Naive B cell (primary cell): ENCODE measurements around the gene TCTA. TPM values are rescaled to one million over a fixed set of nuclear protein-coding genes. Genes with fewer than 3 reads are reported as not detected.

Experiments
- ATAC-seq, 2 donors: fragments of 150-1000 bp; cut with Tn5 transposase; 2 replicates each; pipeline ENCODE4 v1.10.0; 2021; ENCODE audit warnings: low read depth in 2 of 2, mild to moderate bottlenecking in 2 of 2, moderate library complexity in 2 of 2
- DNase-seq: peaks from one replicate; pipeline ENCODE4 v3.0.0; 2022
- H3K27ac Mint-ChIP-seq, 6 donors: one replicate each; pipeline ENCODE4 v1.8.0; 2020 to 2022; ENCODE audit warnings: mild to moderate bottlenecking in 6 of 6, mixed read lengths in 6 of 6, moderate library complexity in 5 of 6, inconsistent platforms in 2 of 6
- H3K27me3 Mint-ChIP-seq, 3 donors: one replicate each; pipeline ENCODE4 v1.8.0; 2021 to 2022; ENCODE audit warnings: mixed read lengths in 3 of 3, mild to moderate bottlenecking in 1 of 3
- H3K36me3 Mint-ChIP-seq, 2 donors: one replicate each; pipeline ENCODE4 v1.8.0; 2020 to 2022; ENCODE audit warnings: mixed read lengths in 2 of 2, inconsistent platforms in 1 of 2, mild to moderate bottlenecking in 1 of 2
- H3K4me1 Mint-ChIP-seq, 3 donors: one replicate each; pipeline ENCODE4 v1.8.0; 2020 to 2022; ENCODE audit warnings: mixed read lengths in 3 of 3, inconsistent platforms in 1 of 3, mild to moderate bottlenecking in 1 of 3, moderate library complexity in 1 of 3
- H3K4me3 Mint-ChIP-seq, 8 donors: one replicate each; pipeline ENCODE4 v1.8.0; 2020 to 2022; ENCODE audit warnings: mild to moderate bottlenecking in 8 of 8, mixed read lengths in 8 of 8, moderate library complexity in 8 of 8, inconsistent platforms in 2 of 8
- H3K9me3 Mint-ChIP-seq, 7 donors: one replicate each; pipeline ENCODE4 v1.8.0; 2020 to 2022; ENCODE audit warnings: mixed read lengths in 7 of 7, mild to moderate bottlenecking in 5 of 7, inconsistent platforms in 2 of 7, moderate library complexity in 1 of 7
- polyA plus RNA-seq, 6 donors: library from polyadenylated mRNA; unstranded; fragments of 300-500 nt; fragmentation: Illumina TruSeq; gene quantifications; one replicate each; pipeline ENCODE4 v1.2.3, GENCODE V29; 2021; ENCODE audit warnings: low read depth in 6 of 6

Gene TCTA, protein sequence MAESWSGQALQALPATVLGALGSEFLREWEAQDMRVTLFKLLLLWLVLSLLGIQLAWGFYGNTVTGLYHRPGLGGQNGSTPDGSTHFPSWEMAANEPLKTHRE
- 10 to 100 TPM; 45.9 to 99.9 (median 58.6) TPM for polyA plus RNA-seq

GRCh38 chr3:49411968-49412631 lies at the start of gene TCTA, which contains the start of gene RHOA:
TSS of gene TCTA (plus strand) at chr3:49412423. CDS start at chr3:49412427, 4 bp downstream.
TSS of gene RHOA (minus strand) at chr3:49411976. CDS start at chr3:49375589, 36,387 bp downstream.
- Mint-ChIP-seq H3K4me1 (peaks cover 52 to 75% (median 62%) of the 10 kb centered on the region in 3 donors), H3K27me3 (no peaks in the 10 kb centered on the region), H3K9me3 (no peaks in the 10 kb centered on the region), H3K27ac (peak within 1 kb of the TSS; percentile 92 to 99 (median 96)), H3K36me3 (peaks cover 0 to 5% of the 10 kb centered on the region in 2 donors), H3K4me3 (peak within 1 kb of the TSS; percentile 78 to 95 (median 94))
- ATAC-seq (peak; percentile 73 to 75), DNase-seq (peak; percentile 100)

GRCh38 chr3:49362561-49362960 lies 49.7 kb upstream of the TCTA start:
- Mint-ChIP-seq H3K4me3 (peak overlapping the region in 1 of 8 donors; percentile 51), H3K9me3 (no peaks in the 10 kb centered on the region), H3K27me3 (no peaks in the 10 kb centered on the region), H3K36me3 (peaks cover 10 to 15% of the 10 kb centered on the region in 2 donors), H3K4me1 (peaks cover 3 to 20% (median 8%) of the 10 kb centered on the region in 3 donors), H3K27ac (peak overlapping the region in 2 of 6 donors; percentile 37 to 81)
- ATAC-seq (no peak), DNase-seq (no peak)

DNA sequence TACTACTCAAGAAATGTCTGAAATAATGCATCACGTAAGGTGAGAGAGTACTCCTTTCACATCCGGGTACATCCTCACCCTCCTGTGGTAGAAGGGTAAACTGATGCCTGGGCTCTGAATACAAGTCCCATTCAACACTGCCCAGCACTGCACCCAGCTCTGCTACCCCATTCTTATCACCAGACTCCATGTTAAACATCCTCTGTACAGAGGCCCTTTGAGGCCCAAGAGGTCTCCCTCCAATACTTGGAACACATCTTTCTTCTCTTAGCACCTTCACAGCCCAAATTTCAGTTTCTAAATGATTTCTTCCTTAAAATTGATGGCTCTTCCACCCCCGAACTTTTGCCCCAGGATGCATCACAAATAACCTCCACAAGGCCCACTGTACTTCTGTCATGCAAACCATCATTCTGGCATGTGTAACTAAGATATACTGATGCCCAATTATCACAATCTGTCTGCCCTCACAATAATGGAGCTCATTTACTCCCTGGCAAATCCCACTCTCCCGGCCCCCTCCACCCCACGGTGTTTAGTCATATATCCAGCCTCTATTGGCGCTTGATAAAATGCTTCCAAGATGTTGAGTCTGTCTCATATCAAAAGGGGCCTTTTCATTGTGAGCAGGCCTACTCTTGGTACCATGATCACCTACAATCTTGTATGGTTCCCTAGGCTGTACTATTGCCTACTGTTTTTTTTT lies 41.5 kb upstream of the TCTA start:
- Mint-ChIP-seq H3K36me3 (peaks cover 5 to 14% of the 10 kb centered on the region in 2 donors), H3K27me3 (no peaks in the 10 kb centered on the region)

DNA sequence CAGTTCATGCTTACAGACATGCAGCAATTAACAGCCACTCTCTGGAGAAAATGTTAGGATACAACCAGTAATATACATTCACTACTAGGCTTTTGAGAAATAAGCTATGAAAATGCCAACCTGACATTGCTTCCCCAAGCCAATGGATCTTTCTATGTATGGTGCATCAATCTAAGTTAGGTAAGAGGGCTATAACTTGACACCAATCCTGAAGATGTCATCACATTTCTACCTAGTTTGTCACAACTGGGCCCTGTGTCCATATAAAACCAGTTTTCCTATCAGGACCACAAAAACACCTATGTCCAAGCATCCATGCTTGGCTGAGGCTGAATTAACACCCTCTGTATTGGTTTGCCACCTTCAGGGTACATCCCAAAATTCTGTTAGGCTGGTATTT lies 40.3 kb upstream of the TCTA start:
- ATAC-seq: no peak
- DNase-seq: no peak
- no peaks in the 10 kb centered on the region for H3K27me3 Mint-ChIP-seq
- H3K9me3 Mint-ChIP-seq: no peaks in the 10 kb centered on the region
- no peak overlapping the region for H3K4me3 Mint-ChIP-seq
- H3K4me1 Mint-ChIP-seq: peaks cover 20 to 57% (median 28%) of the 10 kb centered on the region in 3 donors
- peak overlapping the region in 2 of 6 donors; percentile 37 to 68 for H3K27ac Mint-ChIP-seq
- H3K36me3 Mint-ChIP-seq: peaks cover 5 to 8% of the 10 kb centered on the region in 2 donors

More for the DNA sequence above, 41.5 kb upstream of the TCTA start:
- Mint-ChIP-seq H3K4me1 (peaks cover 20 to 47% (median 23%) of the 10 kb centered on the region in 3 donors), H3K9me3 (no peaks in the 10 kb centered on the region), H3K4me3 (no peak overlapping the region), H3K27ac (peak overlapping the region in 5 of 6 donors; percentile 3 to 76 (median 68))
- ATAC-seq (no peak), DNase-seq (no peak)

DNA sequence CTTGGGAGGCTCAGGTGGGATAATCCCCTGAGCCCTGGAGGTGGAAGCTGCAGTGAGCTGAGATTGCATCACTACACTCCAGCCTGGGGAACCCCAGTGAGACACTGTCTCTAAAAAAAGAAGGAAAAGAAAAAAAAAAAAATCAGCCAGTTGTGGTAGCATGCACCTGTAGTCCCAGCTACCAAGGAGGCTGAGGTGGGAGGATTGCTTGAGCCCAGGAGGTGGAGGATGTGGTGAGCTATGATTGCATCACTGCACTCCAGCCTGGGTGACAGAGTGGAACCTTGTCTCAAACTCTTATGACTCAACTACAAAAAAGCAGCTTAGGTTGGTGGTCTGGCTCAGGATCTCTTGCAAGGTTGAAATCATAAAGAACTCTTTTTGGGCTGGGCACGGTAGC lies 34.7 kb upstream of the TCTA start:
- Mint-ChIP-seq H3K4me3 (peak overlapping the region in 1 of 8 donors; percentile 39), H3K36me3 (peaks cover 10 to 14% of the 10 kb centered on the region in 2 donors), H3K4me1 (peaks cover 35 to 82% (median 50%) of the 10 kb centered on the region in 3 donors), H3K9me3 (peaks cover 0 to 5% (median 2%) of the 10 kb centered on the region in 7 donors), H3K27me3 (no peaks in the 10 kb centered on the region), H3K27ac (peak overlapping the region in 2 of 6 donors; percentile 60 to 65)
- peak; percentile 32 to 42 for ATAC-seq
- DNase-seq: no peak

- ATAC-seq (no peak), DNase-seq (no peak)
- Mint-ChIP-seq H3K36me3 (peaks cover 10 to 13% of the 10 kb centered on the region in 2 donors), H3K9me3 (peaks cover 0 to 5% (median 2%) of the 10 kb centered on the region in 7 donors), H3K27ac (peak overlapping the region in 3 of 6 donors; percentile 60 to 86 (median 84)), H3K4me1 (peaks cover 29 to 82% (median 53%) of the 10 kb centered on the region in 3 donors), H3K4me3 (peak overlapping the region in 4 of 8 donors; percentile 9 to 47 (median 32)), H3K27me3 (no peaks in the 10 kb centered on the region)
These were observed 33.9 kb upstream of the TCTA start for GRCh38 chr3:49378249-49378895.

DNA sequence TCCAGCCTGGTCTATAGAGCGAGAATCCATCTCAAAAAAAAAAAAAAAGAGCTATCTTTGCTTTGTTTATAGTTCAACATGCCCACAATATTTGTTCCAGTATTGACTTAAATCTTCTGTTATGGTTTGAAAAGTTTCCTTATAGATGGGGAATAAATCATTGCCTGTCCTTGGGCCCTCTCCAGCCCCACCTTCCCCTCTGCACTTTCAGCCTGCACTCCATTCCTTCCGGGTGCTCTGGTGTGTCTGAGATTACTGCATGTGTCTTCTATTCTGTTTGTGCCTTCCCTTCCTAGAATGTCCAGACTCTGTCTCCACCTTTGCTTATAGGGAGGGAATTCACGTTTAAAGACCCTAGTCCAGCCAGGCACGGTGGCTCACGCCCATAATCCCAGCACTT lies 28.8 kb upstream of the TCTA start:
- H3K27ac Mint-ChIP-seq: peak overlapping the region in 4 of 6 donors; percentile 75 to 92 (median 82)
- ATAC-seq: no peak
- peaks cover 0 to 3% (median 0%) of the 10 kb centered on the region in 7 donors for H3K9me3 Mint-ChIP-seq
- H3K27me3 Mint-ChIP-seq: no peaks in the 10 kb centered on the region
- H3K4me1 Mint-ChIP-seq: peaks cover 41 to 83% (median 69%) of the 10 kb centered on the region in 3 donors
- H3K36me3 Mint-ChIP-seq: peaks cover 4 to 11% of the 10 kb centered on the region in 2 donors
- DNase-seq: no peak
- H3K4me3 Mint-ChIP-seq: peak overlapping the region in 2 of 8 donors; percentile 9 to 72

- H3K4me3 Mint-ChIP-seq: peak overlapping the region in 6 of 8 donors; percentile 6 to 78 (median 55)
- H3K27ac Mint-ChIP-seq: peak overlapping the region in 5 of 6 donors; percentile 6 to 86 (median 70)
- peaks cover 35 to 80% (median 59%) of the 10 kb centered on the region in 3 donors for H3K4me1 Mint-ChIP-seq
- no peak for DNase-seq
- no peak for ATAC-seq
- H3K36me3 Mint-ChIP-seq: peaks cover 0 to 8% of the 10 kb centered on the region in 2 donors
- no peaks in the 10 kb centered on the region for H3K9me3 Mint-ChIP-seq
- H3K27me3 Mint-ChIP-seq: no peaks in the 10 kb centered on the region
These were observed 26.6 kb upstream of the TCTA start for GRCh38 chr3:49385617-49386016.

DNA sequence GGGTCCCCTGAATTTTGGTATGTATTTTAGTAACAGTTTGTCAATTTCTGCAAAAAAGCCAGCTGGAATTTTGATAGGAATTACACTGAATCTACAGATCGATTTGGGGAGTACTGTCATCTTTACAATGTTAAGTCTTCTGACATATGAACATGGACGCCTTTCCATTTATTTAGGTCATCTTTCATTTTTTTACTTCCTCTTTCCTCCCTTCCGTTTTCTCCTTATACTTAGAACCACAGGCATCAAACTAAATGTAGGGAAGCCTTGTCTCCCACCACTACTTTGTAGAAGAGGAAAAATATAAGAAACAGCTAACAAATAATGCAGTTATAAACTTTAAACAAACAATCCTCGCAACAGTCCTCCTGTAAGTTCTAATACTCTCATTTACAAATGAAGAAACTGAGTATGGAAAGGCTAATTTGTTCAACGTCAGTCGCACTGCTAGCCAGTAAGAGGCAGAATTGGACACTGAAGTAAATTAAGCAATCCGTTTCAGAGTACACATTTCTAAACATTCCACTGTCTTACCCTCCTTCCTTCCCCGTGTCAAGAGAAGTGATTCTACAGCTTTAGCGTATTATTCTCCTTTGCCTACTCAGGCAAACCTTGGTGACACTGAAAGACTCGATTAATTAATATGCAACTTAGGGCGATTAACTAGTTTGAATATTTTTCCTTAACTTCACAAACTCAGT lies 26.0 kb upstream of the TCTA start:
- DNase-seq (peak; percentile 12), ATAC-seq (peak; percentile 72 to 73)
- Mint-ChIP-seq H3K4me3 (peak overlapping the region in 7 of 8 donors; percentile 6 to 78 (median 58)), H3K27me3 (no peaks in the 10 kb centered on the region), H3K27ac (peak overlapping the region in 5 of 6 donors; percentile 31 to 86 (median 78)), H3K9me3 (no peaks in the 10 kb centered on the region), H3K36me3 (peaks cover 0 to 8% of the 10 kb centered on the region in 2 donors), H3K4me1 (peaks cover 35 to 78% (median 59%) of the 10 kb centered on the region in 3 donors)

- Mint-ChIP-seq H3K27ac (peak overlapping the region in 4 of 6 donors; percentile 26 to 82 (median 60)), H3K36me3 (peaks cover 0 to 8% of the 10 kb centered on the region in 2 donors), H3K27me3 (no peaks in the 10 kb centered on the region), H3K4me1 (peaks cover 39 to 81% (median 58%) of the 10 kb centered on the region in 3 donors), H3K9me3 (no peaks in the 10 kb centered on the region), H3K4me3 (peak overlapping the region in 2 of 8 donors; percentile 35 to 51)
- ATAC-seq: no peak
- DNase-seq: no peak
These were observed 24.5 kb upstream of the TCTA start for GRCh38 chr3:49387721-49388120.

- H3K4me1 Mint-ChIP-seq: peaks cover 40 to 81% (median 58%) of the 10 kb centered on the region in 3 donors
- peaks cover 0 to 8% of the 10 kb centered on the region in 2 donors for H3K36me3 Mint-ChIP-seq
- no peaks in the 10 kb centered on the region for H3K27me3 Mint-ChIP-seq
- peak overlapping the region in 3 of 6 donors; percentile 26 to 82 (median 54) for H3K27ac Mint-ChIP-seq
- ATAC-seq (no peak), DNase-seq (no peak)
- no peaks in the 10 kb centered on the region for H3K9me3 Mint-ChIP-seq
- H3K4me3 Mint-ChIP-seq: peak overlapping the region in 2 of 8 donors; percentile 19 to 35
These were observed 23.9 kb upstream of the TCTA start for GRCh38 chr3:49388289-49388820.

GRCh38 chr3:49389297-49389696 lies 22.9 kb upstream of the TCTA start:
- no peak for DNase-seq
- no peaks in the 10 kb centered on the region for H3K27me3 Mint-ChIP-seq
- peak overlapping the region in 3 of 6 donors; percentile 32 to 87 (median 82) for H3K27ac Mint-ChIP-seq
- no peak overlapping the region for H3K4me3 Mint-ChIP-seq
- H3K4me1 Mint-ChIP-seq: peaks cover 37 to 81% (median 53%) of the 10 kb centered on the region in 3 donors
- no peaks in the 10 kb centered on the region for H3K9me3 Mint-ChIP-seq
- no peak for ATAC-seq
- H3K36me3 Mint-ChIP-seq: peaks cover 0 to 8% of the 10 kb centered on the region in 2 donors
